T-helper 2 cell treated with Interferon-gamma antibody and Interleukin-4, amounts not matched to agents 5 μg/mL and 100 μg/mL, for 36 hours (primary cell): ENCODE measurements around the gene DIABLO.
"Not testable (repeated sequence)": the region's sequence is repeated elsewhere in the genome, so short reads cannot be mapped to it uniquely, and the experiment has no call there.

Experiments used
- DNase-seq: peaks from one replicate; pipeline ENCODE4 v3.0.0; 2021; ENCODE audit warnings: low spot score
- H3K27ac Mint-ChIP-seq: one replicate; pipeline ENCODE4 v1.8.0; 2021; ENCODE audit warnings: mild to moderate bottlenecking, mixed read lengths
- H3K27me3 Mint-ChIP-seq: one replicate; pipeline ENCODE4 v1.8.0; 2021; ENCODE audit warnings: low read depth, mixed read lengths
- H3K36me3 Mint-ChIP-seq: one replicate; pipeline ENCODE4 v1.8.0; 2021; ENCODE audit warnings: low read depth, mixed read lengths
- H3K4me1 Mint-ChIP-seq: one replicate; pipeline ENCODE4 v1.8.0; 2021; ENCODE audit warnings: low read depth, mixed read lengths
- H3K4me3 Mint-ChIP-seq: one replicate; pipeline ENCODE4 v1.8.0; 2022; ENCODE audit warnings: mild to moderate bottlenecking, moderate library complexity, mixed read lengths
- H3K9me3 Mint-ChIP-seq: one replicate; pipeline ENCODE4 v1.8.0; 2021; ENCODE audit warnings: mixed read lengths

Gene DIABLO

DNA sequence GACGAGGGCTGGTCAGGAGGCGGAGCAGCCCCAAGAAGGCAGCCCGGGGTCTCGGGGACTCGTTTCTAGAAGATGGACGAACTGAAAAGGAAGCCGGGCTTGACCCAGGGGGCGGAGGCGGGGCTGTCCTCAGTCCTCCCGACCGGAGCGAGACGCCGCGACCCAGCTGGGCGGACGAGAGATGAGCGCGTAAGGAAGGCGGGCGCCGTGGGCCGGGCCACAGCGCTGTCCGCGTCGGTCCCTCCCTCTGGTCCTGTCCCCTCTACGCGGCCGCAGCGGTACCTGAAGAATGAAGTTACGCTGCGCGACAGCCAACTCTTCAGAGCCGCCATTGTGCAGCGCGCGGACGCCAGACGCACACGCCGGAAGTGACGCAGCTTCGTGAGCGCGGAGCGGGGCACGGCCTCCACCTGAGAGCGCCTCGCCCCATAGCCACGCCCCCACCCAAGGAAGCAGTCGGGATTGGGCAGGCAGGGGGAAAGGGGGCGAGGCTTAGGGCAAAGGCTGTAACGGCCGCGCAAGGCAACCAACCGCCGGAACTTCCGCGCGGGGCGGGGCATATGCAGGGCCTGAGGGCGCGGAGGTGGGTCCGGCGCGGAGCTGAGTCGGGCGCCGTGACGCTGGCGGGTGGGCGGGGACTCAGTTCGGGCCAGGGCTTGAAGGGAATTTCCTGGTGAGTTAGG lies at the start of gene DIABLO:
Gene DIABLO, minus strand, starts transcription at position 370 of the 683 bp plus-strand sequence. Its CDS starts 38 bp downstream, at position 332.
- peak within 1 kb of the TSS; percentile 95 for H3K27ac Mint-ChIP-seq
- H3K4me3 Mint-ChIP-seq: peak within 1 kb of the TSS; percentile 91
- H3K36me3 Mint-ChIP-seq: peaks cover 26% of the 10 kb centered on the region
- peak; percentile 100 for DNase-seq
- no peaks in the 10 kb centered on the region for H3K27me3 Mint-ChIP-seq
- no peaks in the 10 kb centered on the region for H3K9me3 Mint-ChIP-seq
- peaks cover 28% of the 10 kb centered on the region for H3K4me1 Mint-ChIP-seq

DNA sequence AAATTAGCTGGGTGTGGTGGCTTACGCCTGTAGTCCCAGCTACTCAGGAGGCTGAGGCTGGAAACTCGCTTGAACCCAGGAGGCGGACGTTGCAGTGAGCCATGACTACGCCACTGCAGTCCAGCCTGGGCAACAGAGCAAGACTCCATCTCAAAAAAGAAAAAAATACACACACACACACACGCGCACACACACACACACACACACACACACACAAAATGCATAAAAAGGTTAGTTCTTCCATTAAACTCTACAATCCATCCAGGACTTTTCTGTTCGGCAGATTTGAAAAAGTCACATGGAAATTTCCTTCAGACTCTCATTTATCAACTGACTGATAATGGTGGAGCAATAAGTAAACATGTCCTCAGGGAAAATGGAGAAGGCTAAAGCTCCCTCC lies 49.6 kb upstream of the DIABLO start:
- no peak overlapping the region for H3K27ac Mint-ChIP-seq
- DNase-seq: no peak
- no peaks in the 10 kb centered on the region for H3K9me3 Mint-ChIP-seq
- H3K4me1 Mint-ChIP-seq: no peaks in the 10 kb centered on the region
- H3K27me3 Mint-ChIP-seq: no peaks in the 10 kb centered on the region
- H3K36me3 Mint-ChIP-seq: peaks cover 20% of the 10 kb centered on the region
- H3K4me3 Mint-ChIP-seq: no peak overlapping the region

GRCh38 chr12:122266230-122266901 lies 40.5 kb upstream of the DIABLO start, which contains the start of gene VPS33A:
Gene VPS33A (minus strand): TSS chr12:122266494. CDS start chr12:122266408, 86 bp downstream.
- peak; percentile 96 for DNase-seq
- Mint-ChIP-seq H3K27ac (peak within 1 kb of the TSS; percentile 99), H3K36me3 (peaks cover 14% of the 10 kb centered on the region), H3K9me3 (no peaks in the 10 kb centered on the region), H3K4me3 (peak within 1 kb of the TSS; percentile 96), H3K27me3 (peaks cover 4% of the 10 kb centered on the region), H3K4me1 (peaks cover 15% of the 10 kb centered on the region)

DNA sequence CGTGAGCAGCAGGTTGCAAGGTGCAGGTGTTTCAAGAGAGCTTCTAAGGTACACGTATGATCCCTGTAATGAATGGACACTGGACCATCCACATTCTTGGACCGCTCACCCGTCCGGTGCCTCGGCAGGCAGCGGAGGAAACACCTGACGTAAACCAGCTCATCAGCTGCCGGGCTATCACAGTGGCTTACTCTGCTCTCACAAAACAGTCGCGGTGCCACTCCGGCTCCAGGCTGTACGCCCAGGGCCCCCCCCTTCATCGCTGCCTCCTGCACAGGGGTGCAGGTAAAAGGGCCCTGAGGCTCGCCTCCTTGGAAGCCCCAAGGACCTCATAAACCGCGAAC lies 40.0 kb upstream of the DIABLO start:
- H3K27ac Mint-ChIP-seq: peak overlapping the region; percentile 99
- no peaks in the 10 kb centered on the region for H3K9me3 Mint-ChIP-seq
- H3K4me3 Mint-ChIP-seq: peak overlapping the region; percentile 96
- H3K27me3 Mint-ChIP-seq: peaks cover 4% of the 10 kb centered on the region
- no peak for DNase-seq
- H3K4me1 Mint-ChIP-seq: peaks cover 15% of the 10 kb centered on the region
- peaks cover 18% of the 10 kb centered on the region for H3K36me3 Mint-ChIP-seq

GRCh38 chr12:122265476-122265875 lies 39.6 kb upstream of the DIABLO start:
- DNase-seq: no peak
- Mint-ChIP-seq H3K27me3 (peaks cover 4% of the 10 kb centered on the region), H3K27ac (peak overlapping the region; percentile 99), H3K4me3 (peak overlapping the region; percentile 96), H3K9me3 (no peaks in the 10 kb centered on the region), H3K36me3 (peaks cover 21% of the 10 kb centered on the region), H3K4me1 (peaks cover 15% of the 10 kb centered on the region)

DNA sequence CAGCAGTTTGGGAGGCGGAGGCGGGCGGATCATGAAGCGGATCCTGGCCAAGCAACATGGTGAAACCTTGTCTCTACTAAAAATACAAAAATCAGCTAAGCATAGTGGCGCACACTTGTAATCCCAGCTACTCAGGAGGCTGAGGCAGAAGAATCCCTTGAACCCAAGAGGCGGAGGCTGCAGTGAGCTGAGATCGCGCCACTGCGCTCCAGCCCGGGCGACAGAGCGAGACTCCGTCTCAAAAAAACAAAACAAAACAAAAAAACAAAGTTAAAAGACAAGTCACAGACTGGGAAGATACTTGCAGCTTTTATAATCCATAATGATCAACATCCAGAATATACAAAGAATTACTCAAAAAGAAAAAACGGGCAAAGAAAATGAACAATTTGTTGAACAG lies 34.9 kb upstream of the DIABLO start:
- DNase-seq, H3K27ac Mint-ChIP-seq, H3K9me3 Mint-ChIP-seq, H3K4me1 Mint-ChIP-seq, H3K27me3 Mint-ChIP-seq, H3K4me3 Mint-ChIP-seq: not testable (repeated sequence)
- H3K36me3 Mint-ChIP-seq: peaks cover 45% of the 10 kb centered on the region

- not testable (repeated sequence) for H3K4me3 Mint-ChIP-seq
Observed at GRCh38 chr12:122258939-122259338, 33.1 kb upstream of the DIABLO start.

GRCh38 chr12:122258462-122258861 lies 32.6 kb upstream of the DIABLO start:
- not testable (repeated sequence) for H3K9me3 Mint-ChIP-seq, H3K27ac Mint-ChIP-seq, DNase-seq, H3K4me1 Mint-ChIP-seq, H3K4me3 Mint-ChIP-seq, H3K27me3 Mint-ChIP-seq
- peaks cover 47% of the 10 kb centered on the region for H3K36me3 Mint-ChIP-seq

More at GRCh38 chr12:122258939-122259338, 33.1 kb upstream of the DIABLO start:
- not testable (repeated sequence) for H3K4me1 Mint-ChIP-seq, H3K27ac Mint-ChIP-seq, H3K9me3 Mint-ChIP-seq, DNase-seq, H3K27me3 Mint-ChIP-seq
- peaks cover 50% of the 10 kb centered on the region for H3K36me3 Mint-ChIP-seq

DNA sequence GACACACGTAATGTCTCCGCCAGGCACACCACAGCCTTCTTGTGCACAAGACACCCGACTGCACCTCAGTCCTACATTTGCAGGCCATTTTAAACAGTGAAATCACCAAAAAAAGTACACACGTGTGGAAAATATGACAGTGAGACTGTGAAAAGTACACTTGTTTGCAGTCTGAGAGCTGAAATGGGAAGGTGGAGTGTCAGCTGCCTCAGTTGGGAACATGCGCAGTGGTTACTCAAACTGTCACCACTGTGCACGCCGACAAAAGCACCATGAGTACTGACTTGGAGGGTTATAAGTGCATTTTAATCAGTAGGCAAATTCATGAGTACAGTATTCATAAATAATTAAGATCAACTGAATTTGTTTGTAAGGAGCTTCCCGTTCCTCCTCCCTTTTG lies 24.7 kb upstream of the DIABLO start:
- Mint-ChIP-seq H3K4me1 (peaks cover 4% of the 10 kb centered on the region), H3K4me3 (no peak overlapping the region), H3K36me3 (peaks cover 25% of the 10 kb centered on the region), H3K9me3 (no peaks in the 10 kb centered on the region), H3K27me3 (no peaks in the 10 kb centered on the region), H3K27ac (no peak overlapping the region)
- no peak for DNase-seq

- Mint-ChIP-seq H3K9me3 (no peaks in the 10 kb centered on the region), H3K27ac (no peak overlapping the region), H3K36me3 (peaks cover 23% of the 10 kb centered on the region), H3K27me3 (no peaks in the 10 kb centered on the region), H3K4me3 (no peak overlapping the region), H3K4me1 (peaks cover 4% of the 10 kb centered on the region)
- no peak for DNase-seq
Observed at GRCh38 chr12:122250047-122250446, 24.2 kb upstream of the DIABLO start.

DNA sequence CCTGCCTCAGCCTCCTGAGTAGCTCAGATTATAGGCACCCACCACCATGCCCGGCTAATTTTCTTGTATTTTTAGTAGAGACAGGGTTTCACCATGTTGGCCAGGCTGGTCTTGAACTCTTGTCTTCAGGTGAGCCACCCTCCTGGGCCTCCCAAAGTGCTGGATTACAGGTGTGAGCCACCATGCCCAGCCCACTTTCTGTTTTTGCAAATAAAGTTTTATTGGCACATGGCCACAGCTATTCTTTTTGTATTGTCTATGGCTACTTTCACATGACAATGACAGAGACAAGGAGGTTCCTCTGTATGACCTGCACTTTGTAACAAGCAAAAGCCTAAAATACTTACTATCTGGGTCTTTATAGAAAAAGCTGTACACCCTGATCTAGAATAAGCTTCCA lies 19.7 kb upstream of the DIABLO start:
- H3K4me3 Mint-ChIP-seq: peak overlapping the region; percentile 87
- no peaks in the 10 kb centered on the region for H3K27me3 Mint-ChIP-seq
- no peaks in the 10 kb centered on the region for H3K9me3 Mint-ChIP-seq
- H3K36me3 Mint-ChIP-seq: peaks cover 26% of the 10 kb centered on the region
- no peak for DNase-seq
- peak overlapping the region; percentile 98 for H3K27ac Mint-ChIP-seq
- peaks cover 18% of the 10 kb centered on the region for H3K4me1 Mint-ChIP-seq

DNA sequence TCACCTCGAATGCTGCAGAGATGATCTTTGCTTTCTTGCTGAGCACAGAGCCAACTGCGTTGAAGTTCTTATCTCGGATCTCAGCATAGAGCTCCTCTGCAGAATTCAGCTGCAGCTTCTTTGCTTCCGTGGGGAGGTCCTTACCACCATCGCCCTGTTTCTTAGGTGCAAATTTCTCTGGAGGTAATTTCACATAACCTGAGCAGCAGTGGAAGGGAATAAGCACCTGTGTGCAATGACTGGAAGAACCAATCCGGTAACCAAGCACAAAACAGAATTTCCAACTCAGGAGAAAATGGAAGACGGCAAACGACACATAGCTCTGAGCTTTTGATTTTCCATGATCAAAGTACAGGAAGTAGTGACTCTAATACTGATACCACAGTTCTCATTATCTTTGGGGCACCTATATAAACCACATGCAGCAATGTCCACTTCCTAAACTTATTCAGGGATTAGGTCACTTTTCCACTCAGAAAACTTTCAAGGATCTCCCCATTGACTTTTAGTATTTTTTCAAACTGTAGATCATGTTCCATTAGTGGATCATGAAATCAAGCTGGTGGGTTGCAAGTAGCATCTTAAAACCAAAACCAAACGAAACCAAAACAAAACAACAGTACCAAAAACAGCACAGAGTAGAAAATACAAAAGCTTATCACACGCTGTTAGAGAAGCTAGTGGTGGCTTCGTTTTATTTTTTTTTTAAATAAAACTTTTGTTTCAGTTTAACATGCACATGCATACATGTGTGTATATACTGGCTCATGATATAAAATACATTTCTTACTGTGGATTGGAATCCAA lies 18.9 kb upstream of the DIABLO start:
- Mint-ChIP-seq H3K4me1 (peaks cover 18% of the 10 kb centered on the region), H3K4me3 (peak overlapping the region; percentile 87), H3K27ac (peak overlapping the region; percentile 98), H3K9me3 (no peaks in the 10 kb centered on the region), H3K27me3 (no peaks in the 10 kb centered on the region), H3K36me3 (peaks cover 27% of the 10 kb centered on the region)
- DNase-seq: peak; percentile 21

GRCh38 chr12:122243965-122244364 lies 18.1 kb upstream of the DIABLO start:
- Mint-ChIP-seq H3K9me3 (no peaks in the 10 kb centered on the region), H3K27me3 (no peaks in the 10 kb centered on the region), H3K36me3 (peaks cover 26% of the 10 kb centered on the region), H3K4me1 (peaks cover 18% of the 10 kb centered on the region), H3K27ac (peak overlapping the region; percentile 98), H3K4me3 (peak overlapping the region; percentile 87)
- DNase-seq: no peak

DNA sequence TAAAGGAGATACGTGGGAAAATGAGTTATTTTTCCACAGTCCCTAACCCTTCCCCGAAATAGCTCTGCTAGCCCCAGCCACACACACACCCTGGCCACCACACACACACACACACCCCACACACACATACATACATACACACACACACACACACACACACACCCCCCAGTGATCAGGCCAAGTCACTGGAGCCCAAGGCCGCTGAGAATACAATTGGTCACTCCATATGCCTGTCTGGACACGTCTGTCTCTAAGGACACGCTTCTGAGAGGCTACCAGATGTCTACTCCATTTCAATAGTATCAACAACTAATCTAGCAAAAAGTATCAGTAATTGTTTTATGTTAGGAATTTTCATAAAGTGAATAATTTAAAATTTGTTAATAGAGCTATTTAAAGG lies 13.0 kb upstream of the DIABLO start:
- no peak overlapping the region for H3K27ac Mint-ChIP-seq
- no peak for DNase-seq
- H3K36me3 Mint-ChIP-seq: peaks cover 32% of the 10 kb centered on the region
- peaks cover 3% of the 10 kb centered on the region for H3K4me1 Mint-ChIP-seq
- H3K4me3 Mint-ChIP-seq: no peak overlapping the region
- H3K27me3 Mint-ChIP-seq: no peaks in the 10 kb centered on the region
- no peaks in the 10 kb centered on the region for H3K9me3 Mint-ChIP-seq
